Measurements from ENCODE around the gene GSAP. TPM values are rescaled to one million over a fixed set of nuclear protein-coding genes. Genes with fewer than 3 reads are reported as not detected.
A peak's percentile ranks its signal among the peaks of the same experiment; 100 is the strongest.

Gene GSAP
- polyA plus RNA-seq, 3 donors = 19.1 to 105 (median 35.6) TPM

GRCh38 chr7:77327932-77328628 is 88.1 kb downstream of the GSAP start:
- peaks cover 51 to 58% of the 10 kb centered on the region in 2 donors for H3K4me1 ChIP-seq (ENCODE audit: control insufficient read depth in 1 of 2, insufficient read depth in 2 of 2, low read length in 2 of 2)
- Mint-ChIP-seq H3K4me1 (peaks cover 61% of the 10 kb centered on the region), H3K27ac (peak overlapping the region; percentile 51 to 92 (median 82)), H3K4me3 (no peak overlapping the region), H3K27me3 (ENCODE audit: low read depth in 3 of 3) (peaks cover 0 to 2% (median 1%) of the 10 kb centered on the region in 3 donors), H3K9me3 (no peaks in the 10 kb centered on the region), H3K36me3 (peaks cover 47 to 56% of the 10 kb centered on the region in 2 donors)
- no peak for TF ChIP-seq CTCF (IDR thresholded peaks at IDR 0.05)
- H3K4me2 ChIP-seq (replicated peaks; ENCODE audit: extremely low read depth, low read length, poor library complexity, severe bottlenecking) = peak overlapping the region; percentile 3
- intact Hi-C loops (cut with micrococcal nuclease) = loop anchor here (5.0 to 10.0 kb wide), 2 partner anchors 63 to 81 kb away; no protein-coding TSS in a partner anchor
- peak in 2 of 3 donors; percentile 17 to 53 for DNase-seq
- no peaks in the 10 kb centered on the region for H3K9me3 ChIP-seq (replicated peaks in 1 of 2; ENCODE audit: control insufficient read depth in 1 of 2, insufficient read depth in 1 of 2, low read length in 2 of 2)
- H2AFZ ChIP-seq (ENCODE audit: insufficient read depth, low read depth, low read length, poor library complexity, severe bottlenecking) = no peak overlapping the region
- H3K36me3 ChIP-seq (replicated peaks in 1 of 2; ENCODE audit: control insufficient read depth in 1 of 2, insufficient read depth in 2 of 2, low read length in 2 of 2) = peaks cover 25 to 50% of the 10 kb centered on the region in 2 donors
- WGBS (ENCODE audit: insufficient coverage) = 0% methylated on average over 4 of the region's 6 CpGs
- no peak overlapping the region for H3K9ac ChIP-seq (ENCODE audit: insufficient read depth, low read length, poor library complexity, severe bottlenecking)
- no peak overlapping the region for H3K4me3 ChIP-seq (replicated peaks in 1 of 3; ENCODE audit: low read depth in 2 of 3, low read length in 3 of 3)
- peaks cover 4% of the 10 kb centered on the region for H3K79me2 ChIP-seq (ENCODE audit: insufficient read depth, low read length)
- no peaks in the 10 kb centered on the region for H3K27me3 ChIP-seq (ENCODE audit: control insufficient read depth in 2 of 2, insufficient read depth in 2 of 2, low read length in 2 of 2)
- peak overlapping the region in 1 of 2 donors; percentile 42 for H3K27ac ChIP-seq (ENCODE audit: low read depth in 1 of 2, low read length in 2 of 2)
- peaks cover 20% of the 10 kb centered on the region for H4K20me1 ChIP-seq (ENCODE audit: insufficient read depth, low read length)

- Histone ChIP-seq H3K4me1 (ENCODE audit: control insufficient read depth in 1 of 2, insufficient read depth in 2 of 2, low read length in 2 of 2) (peaks cover 51 to 58% of the 10 kb centered on the region in 2 donors), H4K20me1 (ENCODE audit: insufficient read depth, low read length) (peaks cover 20% of the 10 kb centered on the region), H3K27ac (ENCODE audit: low read depth in 1 of 2, low read length in 2 of 2) (peak overlapping the region; percentile 38 to 42), H3K4me2 (replicated peaks; ENCODE audit: extremely low read depth, low read length, poor library complexity, severe bottlenecking) (peak overlapping the region; percentile 19), H3K79me2 (ENCODE audit: insufficient read depth, low read length) (peaks cover 4% of the 10 kb centered on the region), H3K36me3 (replicated peaks in 1 of 2; ENCODE audit: control insufficient read depth in 1 of 2, insufficient read depth in 2 of 2, low read length in 2 of 2) (peaks cover 29 to 58% of the 10 kb centered on the region in 2 donors), H3K4me3 (replicated peaks in 1 of 3; ENCODE audit: low read depth in 2 of 3, low read length in 3 of 3) (peak overlapping the region in 1 of 3 experiments; percentile 3), H2AFZ (ENCODE audit: insufficient read depth, low read depth, low read length, poor library complexity, severe bottlenecking) (no peak overlapping the region), H3K27me3 (ENCODE audit: control insufficient read depth in 2 of 2, insufficient read depth in 2 of 2, low read length in 2 of 2) (no peaks in the 10 kb centered on the region), H3K9me3 (replicated peaks in 1 of 2; ENCODE audit: control insufficient read depth in 1 of 2, insufficient read depth in 1 of 2, low read length in 2 of 2) (no peaks in the 10 kb centered on the region), H3K9ac (ENCODE audit: insufficient read depth, low read length, poor library complexity, severe bottlenecking) (no peak overlapping the region)
- no peak for TF ChIP-seq CTCF (IDR thresholded peaks at IDR 0.05)
- DNase-seq = peak; percentile 77 to 98 (median 86)
- peaks cover 61% of the 10 kb centered on the region for H3K4me1 Mint-ChIP-seq
- peaks cover 0 to 2% (median 0%) of the 10 kb centered on the region in 3 donors for H3K27me3 Mint-ChIP-seq (ENCODE audit: low read depth in 3 of 3)
- peaks cover 48 to 58% of the 10 kb centered on the region in 2 donors for H3K36me3 Mint-ChIP-seq
- 15% methylated on average over 5 of the region's 12 CpGs for WGBS (ENCODE audit: insufficient coverage)
- H3K27ac Mint-ChIP-seq = peak overlapping the region; percentile 54 to 92 (median 82)
- intact Hi-C loops (cut with micrococcal nuclease) = loop anchor here (5.0 to 10.0 kb wide), 2 partner anchors 62 to 80 kb away; no protein-coding TSS in a partner anchor
- no peaks in the 10 kb centered on the region for H3K9me3 Mint-ChIP-seq
- peak overlapping the region in 1 of 2 donors; percentile 46 for H3K4me3 Mint-ChIP-seq
These were observed 88.8 kb downstream of the GSAP start for GRCh38 chr7:77327067-77327931.

Measured in CD14-positive monocyte (primary cell).